Activated CD8-positive, alpha-beta memory T cell treated with anti-CD3 and anti-CD28 coated beads for 1 hour (primary cell): ENCODE data around the gene PODNL1.
"Not testable (repeated sequence)": the region's sequence is repeated elsewhere in the genome, so short reads cannot be mapped to it uniquely, and the experiment has no call there.

Source experiments
- DNase-seq, 2 donors: peaks; one replicate each; pipeline ENCODE4 v3.0.0-alpha.2; 2020; ENCODE audit warnings: low read depth in 1 of 2; ENCODE audit errors: extremely low read depth in 1 of 2

Gene PODNL1

GRCh38 chr19:13973479-13973878 is 35.3 kb upstream of the PODNL1 start:
- not testable (repeated sequence) for DNase-seq

DNA sequence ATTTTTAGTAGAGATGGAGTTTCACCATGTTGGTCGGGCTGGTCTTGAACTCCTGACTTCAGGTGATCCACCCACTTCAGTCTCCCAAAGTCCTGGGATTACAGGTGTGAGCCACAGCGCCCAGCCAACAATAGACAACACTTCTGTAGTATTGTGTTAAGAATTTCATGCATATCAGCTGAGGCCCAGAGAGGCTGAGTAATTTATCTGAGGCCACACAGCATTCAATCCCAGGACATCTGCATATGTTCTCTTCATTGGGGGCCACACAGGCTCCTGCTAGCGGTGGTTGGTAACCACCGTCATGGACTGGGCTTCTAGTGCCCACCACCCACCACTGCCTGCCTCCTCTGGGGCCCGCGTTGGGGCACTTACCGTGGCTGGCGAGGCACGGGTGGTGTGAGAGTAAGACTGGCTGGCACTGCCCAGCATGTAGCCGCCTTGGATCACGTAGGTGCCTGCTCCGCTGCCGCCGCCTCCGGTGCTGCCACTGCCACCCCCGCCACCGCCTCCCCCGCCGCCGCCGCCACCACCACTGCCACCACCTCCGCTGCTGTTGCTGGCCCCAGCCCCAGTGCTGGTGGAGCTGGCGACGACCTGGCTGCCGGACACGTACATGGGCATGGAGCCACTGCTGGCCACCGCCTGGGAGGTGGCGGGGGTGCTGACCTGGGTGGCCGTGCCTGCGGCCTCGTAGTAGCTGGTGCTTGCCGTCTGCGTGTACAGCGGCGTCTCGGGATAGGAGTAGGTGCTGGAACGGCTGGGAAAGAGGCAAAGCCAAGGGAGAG is 34.3 kb upstream of the PODNL1 start:
- no peak for DNase-seq

DNA sequence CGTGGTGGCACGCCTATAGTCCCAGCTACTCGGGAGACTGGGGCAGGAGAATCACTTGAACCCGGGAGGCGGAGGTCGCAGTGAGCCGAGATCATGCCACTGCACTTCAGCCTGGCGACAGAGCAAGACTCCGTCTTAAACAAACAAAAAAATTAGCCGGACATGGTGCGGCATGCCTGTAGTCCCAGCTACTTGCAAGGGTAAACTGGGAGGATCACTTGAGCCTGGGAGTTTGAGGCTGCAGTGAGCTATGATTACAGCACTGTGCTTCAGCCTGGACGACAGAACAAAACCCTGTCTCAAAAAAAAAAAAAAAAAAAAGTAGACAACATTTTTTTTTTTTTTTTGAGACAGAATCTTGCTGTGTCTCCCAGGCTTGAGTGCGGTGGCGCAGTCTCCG is 33.7 kb upstream of the PODNL1 start:
- not testable (repeated sequence) for DNase-seq

GRCh38 chr19:13969897-13970296 is 31.7 kb upstream of the PODNL1 start:
- DNase-seq: no peak

- no peak for DNase-seq
These were observed 30.8 kb upstream of the PODNL1 start for GRCh38 chr19:13968999-13969398.

DNA sequence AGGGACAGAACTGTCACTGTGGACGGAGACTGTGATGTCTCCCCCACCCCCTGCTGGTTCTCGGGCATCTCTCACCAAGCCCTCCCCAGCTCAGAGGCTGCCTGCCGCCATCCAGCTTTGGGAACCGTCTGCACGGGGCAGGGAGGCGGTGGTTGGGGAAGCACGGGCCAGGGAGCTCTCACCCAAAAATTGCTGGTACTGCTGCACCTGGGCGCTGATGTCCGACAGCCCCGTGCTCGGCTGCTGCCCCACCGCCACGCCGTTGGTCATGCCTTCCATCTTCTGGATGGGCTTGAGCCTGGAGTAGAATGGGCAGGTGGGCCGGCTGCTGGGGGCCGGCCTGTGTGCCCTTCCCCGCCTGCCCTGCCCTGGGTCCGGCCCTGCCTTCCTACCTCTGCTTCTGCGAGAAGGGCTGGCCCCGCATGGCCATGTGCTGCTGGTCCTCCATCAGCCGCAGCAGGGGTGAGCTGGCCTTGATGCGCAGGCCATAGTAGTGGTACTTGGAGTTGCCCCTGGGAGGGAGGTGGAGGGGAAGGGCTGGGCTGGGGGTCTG is 30.2 kb upstream of the PODNL1 start:
- DNase-seq: no peak

DNA sequence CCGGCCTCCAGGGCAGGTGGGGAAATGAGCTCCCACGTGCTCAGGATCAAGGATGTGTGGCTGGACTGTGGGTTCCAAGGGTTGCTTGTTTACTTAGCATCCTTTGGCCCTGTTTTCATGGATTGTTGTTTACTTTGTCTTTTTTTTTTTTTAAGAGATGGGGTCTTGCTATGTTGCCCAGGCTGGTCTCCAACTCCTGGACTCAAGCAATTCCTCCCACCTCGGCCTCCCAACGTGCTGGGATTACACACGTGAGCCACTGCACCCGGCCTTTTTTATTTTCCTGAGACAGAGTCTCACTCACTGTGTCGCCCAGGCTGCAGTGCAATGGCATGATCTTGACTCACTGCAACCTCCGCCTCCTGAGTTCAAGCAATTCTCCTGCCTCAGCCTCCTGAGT is 29.0 kb upstream of the PODNL1 start:
- DNase-seq: not testable (repeated sequence)

GRCh38 chr19:13966684-13967128 is 28.5 kb upstream of the PODNL1 start:
- DNase-seq: no peak

- no peak for DNase-seq
These were observed 27.9 kb upstream of the PODNL1 start for GRCh38 chr19:13965926-13966683.

DNA sequence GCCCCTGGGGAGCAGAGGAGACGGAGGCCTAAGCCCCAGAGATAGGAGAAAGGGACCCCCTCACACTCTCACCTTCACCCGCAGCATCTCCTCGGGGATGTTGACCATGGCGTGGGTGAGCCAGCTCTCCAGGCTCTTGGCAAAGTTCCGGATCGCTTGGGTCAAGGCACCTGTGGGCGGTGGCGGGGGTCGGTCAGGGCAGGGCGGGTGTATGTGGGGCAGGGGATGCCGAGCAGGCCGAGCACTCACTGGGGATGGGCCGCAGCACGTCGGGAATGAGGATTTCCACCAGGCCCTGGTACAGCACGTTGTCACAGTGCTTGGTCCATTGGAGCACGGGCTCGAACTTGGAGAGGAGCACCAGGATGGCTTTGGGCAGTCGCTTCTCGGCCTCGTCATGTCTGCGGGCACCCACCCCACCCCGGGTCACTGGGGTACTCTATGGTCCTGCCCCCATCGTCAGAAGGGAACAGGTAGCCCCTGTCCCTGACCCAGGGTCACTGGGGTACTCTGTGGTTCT is 27.2 kb upstream of the PODNL1 start:
- DNase-seq: no peak

DNA sequence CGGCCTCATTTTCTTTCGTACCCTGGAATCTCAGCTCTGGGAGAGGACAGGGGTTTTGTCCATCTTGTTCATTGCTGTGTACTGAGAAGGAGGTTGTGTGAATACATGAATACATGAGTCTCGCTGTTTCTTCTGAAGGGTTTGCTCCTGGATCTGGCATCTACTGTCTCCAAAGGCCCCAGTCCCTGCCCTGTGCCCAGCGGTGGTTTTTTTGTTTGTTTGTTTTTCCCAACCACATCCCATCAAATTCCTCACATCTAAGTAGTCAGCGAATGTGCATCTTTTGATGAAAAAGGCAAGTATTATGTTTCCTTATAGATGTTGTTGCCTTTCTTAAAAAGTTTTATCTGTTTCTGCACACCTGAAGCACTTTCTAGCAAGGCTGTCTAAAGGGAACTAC is 26.6 kb upstream of the PODNL1 start:
- no peak for DNase-seq

DNA sequence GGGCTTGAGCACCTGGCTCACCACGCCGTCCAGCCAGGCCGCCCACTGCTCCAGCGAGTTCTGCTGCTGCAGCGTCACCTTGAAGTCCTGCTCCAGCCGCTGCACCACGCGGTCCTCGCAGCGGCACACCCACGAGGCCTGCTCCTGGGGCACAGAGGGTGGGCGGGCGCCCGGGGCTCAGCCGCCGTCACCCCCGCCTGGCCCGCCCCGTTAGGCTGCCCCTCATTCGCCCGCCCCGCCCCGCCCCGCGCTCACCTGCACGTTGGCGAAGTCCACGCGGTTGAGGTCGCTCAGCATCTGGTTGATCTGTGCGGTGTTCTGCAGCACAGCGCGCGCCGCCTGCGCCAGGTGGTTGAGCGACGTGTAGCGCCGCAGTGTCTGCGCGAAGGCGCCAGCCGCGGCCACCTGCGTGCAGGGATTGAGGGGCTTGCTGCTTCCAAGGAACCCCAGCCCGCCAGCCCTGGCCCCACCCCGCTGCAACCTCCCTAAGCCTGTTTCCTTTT is 25.4 kb upstream of the PODNL1 start:
- no peak for DNase-seq

- no peak for DNase-seq
These were observed 24.7 kb upstream of the PODNL1 start for GRCh38 chr19:13962699-13963602.

- no peak for DNase-seq
These were observed 23.8 kb upstream of the PODNL1 start for GRCh38 chr19:13961826-13962698.

DNA sequence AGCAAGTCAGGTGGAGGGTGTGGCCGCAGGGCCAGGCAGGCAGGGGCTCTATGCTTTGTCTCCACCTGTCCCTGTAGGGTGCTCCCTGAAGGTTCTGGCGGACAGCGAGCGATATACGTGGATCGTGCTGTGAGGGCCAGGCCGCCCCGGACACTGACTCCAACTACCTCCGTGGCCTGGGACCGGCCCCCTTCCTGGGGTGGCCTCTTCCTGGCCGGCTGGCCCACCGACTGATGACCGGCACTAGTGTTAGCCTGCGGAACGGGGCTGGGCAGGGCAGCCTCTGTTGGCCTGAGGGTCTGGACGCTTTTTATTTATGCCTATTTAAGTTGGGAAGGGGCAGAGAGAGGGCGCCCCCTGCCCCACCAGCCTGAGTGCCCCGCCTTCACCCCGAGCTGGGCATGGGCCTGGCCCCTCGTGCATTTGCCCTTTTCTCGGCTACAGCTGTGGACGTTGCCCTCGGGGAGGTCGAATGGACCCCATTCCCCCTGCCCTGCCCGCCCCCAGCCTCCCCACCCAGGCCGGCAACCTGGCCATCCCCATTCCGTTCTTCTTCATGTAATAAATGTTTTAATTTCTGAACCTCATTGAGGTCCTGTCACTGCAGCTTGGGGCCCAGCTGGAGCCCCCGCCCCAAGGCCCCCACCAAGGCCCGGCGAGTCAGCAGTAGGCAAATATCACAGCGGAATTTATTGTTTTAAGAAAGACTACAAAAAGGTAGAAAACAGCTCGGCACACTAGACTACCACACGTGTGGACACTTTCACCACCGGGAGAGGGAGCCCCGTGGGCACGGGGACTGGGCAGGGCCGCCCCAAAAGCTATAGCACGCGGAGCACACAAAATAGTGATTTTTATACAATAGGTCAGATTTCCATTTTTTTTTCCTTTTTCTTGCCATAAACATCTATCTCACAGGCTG is 22.9 kb upstream of the PODNL1 start:
- no peak for DNase-seq

DNA sequence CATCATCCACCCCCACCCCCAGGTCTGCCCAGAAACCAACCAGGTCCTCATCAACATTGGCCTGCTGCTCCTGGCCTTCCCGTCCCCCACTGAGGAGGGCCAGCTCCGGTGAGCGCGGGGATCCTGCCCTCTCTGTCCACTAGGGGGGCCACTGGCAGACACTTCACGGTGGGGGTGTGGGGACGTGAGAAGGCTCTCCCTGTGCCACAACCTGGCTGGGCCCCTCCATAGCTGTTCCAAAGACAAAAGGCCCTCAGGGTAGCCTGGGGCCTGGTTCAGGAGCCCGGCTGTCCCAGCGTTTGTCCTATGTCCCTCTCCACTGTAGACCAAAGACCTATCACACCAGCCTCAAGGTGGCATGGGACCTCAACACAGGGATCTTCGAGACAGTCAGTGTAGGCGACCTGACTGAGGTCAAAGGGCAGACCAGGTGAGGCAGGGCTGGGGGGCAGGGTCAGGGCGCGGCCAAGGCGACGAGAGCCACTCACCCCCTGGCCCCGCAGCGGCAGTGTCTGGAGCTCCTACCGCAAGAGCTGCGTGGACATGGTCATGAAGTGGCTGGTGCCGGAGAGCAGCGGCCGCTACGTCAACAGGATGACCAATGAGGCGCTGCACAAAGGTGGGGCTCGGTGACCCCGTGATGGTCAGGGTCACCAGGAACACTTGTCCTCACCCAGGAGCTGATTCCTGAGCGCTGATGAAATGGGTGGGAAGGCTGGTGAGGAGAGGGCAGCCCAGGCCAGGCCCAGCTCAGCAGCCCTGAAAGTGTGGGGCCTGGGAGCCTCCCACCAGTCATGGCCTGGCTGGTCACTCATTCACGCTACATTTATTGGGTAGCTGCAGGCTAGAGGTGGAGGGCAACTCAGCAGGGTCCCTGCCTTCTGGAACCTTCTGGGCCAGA is 22.0 kb upstream of the PODNL1 start:
- DNase-seq: no peak

- no peak for DNase-seq
These were observed 21.1 kb upstream of the PODNL1 start for GRCh38 chr19:13959141-13959961.
